Esophagus (tissue), 2 donors: ENCODE data around the gene HSD17B4. TPM values are rescaled to one million over a fixed set of nuclear protein-coding genes. Genes with fewer than 3 reads are reported as not detected.

Experiments
- H3K27ac ChIP-seq, 2 donors: one replicate each; pipeline ENCODE4 v1.5.1; 2013; ENCODE audit warnings: low read depth in 2 of 2, mild to moderate bottlenecking in 2 of 2, inconsistent platforms in 1 of 2, low read length in 1 of 2, moderate library complexity in 1 of 2
- H3K27me3 ChIP-seq, 2 donors: one replicate each; pipeline ENCODE4 v1.6.1; 2013; ENCODE audit warnings: low read length in 2 of 2, control low read depth in 1 of 2, mild to moderate bottlenecking in 1 of 2; ENCODE audit not compliant: insufficient read depth in 2 of 2, control insufficient read depth in 1 of 2
- H3K36me3 ChIP-seq, 2 donors: one replicate each; pipeline ENCODE4 v1.6.1; 2013; ENCODE audit warnings: low read length in 1 of 2; ENCODE audit not compliant: control insufficient read depth in 2 of 2, insufficient read depth in 2 of 2
- H3K4me1 ChIP-seq, 2 donors: one replicate each; pipeline ENCODE4 v1.6.1; 2013; ENCODE audit warnings: low read length in 1 of 2; ENCODE audit not compliant: control insufficient read depth in 2 of 2, insufficient read depth in 2 of 2
- H3K4me3 ChIP-seq, 2 donors: one replicate each; pipeline ENCODE4 v1.5.1; 2013; ENCODE audit warnings: low read length in 2 of 2, mild to moderate bottlenecking in 2 of 2, low read depth in 1 of 2, moderate library complexity in 1 of 2
- H3K9me3 ChIP-seq, 2 donors: one replicate each; pipeline ENCODE4 v1.6.1; 2013; ENCODE audit warnings: mild to moderate bottlenecking in 2 of 2, low read depth in 1 of 2, low read length in 1 of 2, moderate library complexity in 1 of 2; ENCODE audit not compliant: control insufficient read depth in 2 of 2, insufficient read depth in 1 of 2
- WGBS, 2 donors: extraction: QIAGEN DNeasy Blood & Tissue Kit; methylation state at CpG; one replicate each; pipeline ENCODE4 v1.1.7; 2013; 5-methylcytosine and 5-hydroxymethylcytosine counted together
- polyA plus RNA-seq, 2 donors: library from polyadenylated mRNA; stranded (reverse); fragments of 200-250 nt; gene quantifications; one replicate each; pipeline ENCODE4 v1.2.3, GENCODE V29; 2013
- donor health status: healthy with polysubstance abuse.
- donor health status: Bipolar disorder and iron deficiency.

HSD17B4 gene
- 100 to 1,000 TPM; 136 to 190 TPM for polyA plus RNA-seq

GRCh38 chr5:119452373-119453039 lies at the start of gene HSD17B4:
HSD17B4 (plus strand) TSS chr5:119452497; CDS start chr5:119452576, 79 bp downstream.
- no peaks in the 10 kb centered on the region for H3K9me3 ChIP-seq
- H3K27me3 ChIP-seq = no peaks in the 10 kb centered on the region
- H3K4me1 ChIP-seq = no peaks in the 10 kb centered on the region
- H3K27ac ChIP-seq = peak within 1 kb of the TSS; percentile 89 to 94
- 0 to 1% methylated on average over 42 of the region's 42 CpGs for WGBS, 2 donors
- H3K36me3 ChIP-seq = no peaks in the 10 kb centered on the region
- H3K4me3 ChIP-seq = peak within 1 kb of the TSS; percentile 74 to 86

GRCh38 chr5:119402555-119402954 lies 49.7 kb upstream of the HSD17B4 start:
- H3K36me3 ChIP-seq = no peaks in the 10 kb centered on the region
- H3K9me3 ChIP-seq = no peaks in the 10 kb centered on the region
- H3K4me3 ChIP-seq = no peak overlapping the region
- no peak overlapping the region for H3K27ac ChIP-seq
- H3K27me3 ChIP-seq = no peaks in the 10 kb centered on the region
- 68 to 70% methylated on average over 4 of the region's 4 CpGs for WGBS, 2 donors
- peaks cover 0 to 4% of the 10 kb centered on the region in 2 donors for H3K4me1 ChIP-seq

- WGBS, 2 donors = 92 to 95% methylated on average over 2 of the region's 2 CpGs
- H3K27me3 ChIP-seq = no peaks in the 10 kb centered on the region
- no peak overlapping the region for H3K27ac ChIP-seq
- H3K36me3 ChIP-seq = no peaks in the 10 kb centered on the region
- H3K9me3 ChIP-seq = no peaks in the 10 kb centered on the region
- peaks cover 0 to 4% of the 10 kb centered on the region in 2 donors for H3K4me1 ChIP-seq
- no peak overlapping the region for H3K4me3 ChIP-seq
Observed at GRCh38 chr5:119404033-119404432, 48.3 kb upstream of the HSD17B4 start.

- H3K4me3 ChIP-seq = no peak overlapping the region
- no peaks in the 10 kb centered on the region for H3K36me3 ChIP-seq
- no peaks in the 10 kb centered on the region for H3K27me3 ChIP-seq
- no peak overlapping the region for H3K27ac ChIP-seq
- no peaks in the 10 kb centered on the region for H3K9me3 ChIP-seq
- H3K4me1 ChIP-seq = no peaks in the 10 kb centered on the region
- WGBS, 2 donors = 75 to 79% methylated on average over 4 of the region's 4 CpGs
Observed at GRCh38 chr5:119405419-119405818, 46.9 kb upstream of the HSD17B4 start.

- H3K4me1 ChIP-seq = no peaks in the 10 kb centered on the region
- H3K27me3 ChIP-seq = no peaks in the 10 kb centered on the region
- WGBS, 2 donors = 91 to 92% methylated on average over 5 of the region's 5 CpGs
- H3K9me3 ChIP-seq = no peaks in the 10 kb centered on the region
- H3K27ac ChIP-seq = no peak overlapping the region
- H3K36me3 ChIP-seq = no peaks in the 10 kb centered on the region
- no peak overlapping the region for H3K4me3 ChIP-seq
Observed at GRCh38 chr5:119406551-119407110, 45.7 kb upstream of the HSD17B4 start.

- Histone ChIP-seq H3K9me3 (no peaks in the 10 kb centered on the region), H3K27ac (no peak overlapping the region), H3K4me3 (no peak overlapping the region), H3K27me3 (no peaks in the 10 kb centered on the region), H3K36me3 (no peaks in the 10 kb centered on the region), H3K4me1 (no peaks in the 10 kb centered on the region)
- WGBS, 2 donors = 64 to 79% methylated on average over 3 of the region's 3 CpGs
Observed at GRCh38 chr5:119409235-119409815, 43.0 kb upstream of the HSD17B4 start.

GRCh38 chr5:119410448-119411159 lies 41.7 kb upstream of the HSD17B4 start:
- H3K9me3 ChIP-seq = no peaks in the 10 kb centered on the region
- no peak overlapping the region for H3K4me3 ChIP-seq
- no peak overlapping the region for H3K27ac ChIP-seq
- H3K4me1 ChIP-seq = no peaks in the 10 kb centered on the region
- no peaks in the 10 kb centered on the region for H3K36me3 ChIP-seq
- WGBS, 2 donors = 81 to 82% methylated on average over 4 of the region's 4 CpGs
- H3K27me3 ChIP-seq = no peaks in the 10 kb centered on the region

- 7 to 9% methylated on average over 15 of the region's 15 CpGs for WGBS, 2 donors
- no peaks in the 10 kb centered on the region for H3K4me1 ChIP-seq
- H3K36me3 ChIP-seq = no peaks in the 10 kb centered on the region
- no peaks in the 10 kb centered on the region for H3K27me3 ChIP-seq
- no peaks in the 10 kb centered on the region for H3K9me3 ChIP-seq
- peak overlapping the region; percentile 61 to 81 for H3K27ac ChIP-seq
- H3K4me3 ChIP-seq = peak overlapping the region; percentile 33 to 59
Observed at GRCh38 chr5:119411361-119412278, 40.7 kb upstream of the HSD17B4 start.
